HG03097 (cell line): ENCODE data around the gene TAF4.
"Not testable (repeated sequence)": the region's sequence is repeated elsewhere in the genome, so short reads cannot be mapped to it uniquely, and the experiment has no call there.

ENCODE experiments used
- ATAC-seq: cut with Tn5 transposase; IDR thresholded peaks from one replicate; pipeline ENCODE4 v1.9.1; 2021; ENCODE audit not compliant: unreplicated experiment, low FRiP score

Gene TAF4

GRCh38 chr20:61982951-61983315 is 82.7 kb downstream of the TAF4 start:
- ATAC-seq = no peak

GRCh38 chr20:61982191-61982950 is 83.3 kb downstream of the TAF4 start:
- ATAC-seq = no peak

- not testable (repeated sequence) for ATAC-seq
Measured at GRCh38 chr20:61981691-61982090, 84.0 kb downstream of the TAF4 start.

- ATAC-seq = no peak
Measured at GRCh38 chr20:61980647-61981583, 84.8 kb downstream of the TAF4 start.

- ATAC-seq = no peak
Measured at GRCh38 chr20:61979701-61980635, 85.7 kb downstream of the TAF4 start.

GRCh38 chr20:61979090-61979489 is 86.6 kb downstream of the TAF4 start:
- no peak for ATAC-seq

- no peak for ATAC-seq
Measured at GRCh38 chr20:61978491-61978890, 87.2 kb downstream of the TAF4 start.

GRCh38 chr20:61977419-61977786 is 88.3 kb downstream of the TAF4 start:
- no peak for ATAC-seq

- no peak for ATAC-seq
Measured at GRCh38 chr20:61976644-61977418, 88.8 kb downstream of the TAF4 start.

GRCh38 chr20:61976263-61976643 is 89.4 kb downstream of the TAF4 start:
- ATAC-seq = no peak

GRCh38 chr20:61975407-61976129 is 90.1 kb downstream of the TAF4 start:
- ATAC-seq = no peak

GRCh38 chr20:61974357-61974665 is 91.4 kb downstream of the TAF4 start:
- ATAC-seq = no peak

GRCh38 chr20:61973515-61974356 is 91.9 kb downstream of the TAF4 start:
- no peak for ATAC-seq

- ATAC-seq = no peak
Measured at GRCh38 chr20:61972636-61973508, 92.8 kb downstream of the TAF4 start.

GRCh38 chr20:61971595-61971994 is 94.1 kb downstream of the TAF4 start:
- ATAC-seq = not testable (repeated sequence)

GRCh38 chr20:61970357-61970756 is 95.3 kb downstream of the TAF4 start:
- no peak for ATAC-seq

- ATAC-seq = no peak
Measured at GRCh38 chr20:61969806-61970205, 95.9 kb downstream of the TAF4 start.

GRCh38 chr20:61968932-61969331 is 96.7 kb downstream of the TAF4 start:
- ATAC-seq = no peak
